Vagina (tissue), 2 donors: Measurements from ENCODE around the gene TRIM3.

Source experiments
- CTCF ChIP-seq, 3 experiments: fragments of 450-650 bp in 2 of 3; fragments of 200-600 bp in 1 of 3; sonication (generic) in 1 of 3; IDR thresholded peaks; one replicate each; pipeline ENCODE4 v1.5.1; 2017 to 2019; ENCODE audit warnings: antibody characterized with exemption in 3 of 3, mild to moderate bottlenecking in 2 of 3, moderate library complexity in 2 of 3
- POLR2A ChIP-seq, 2 donors: fragments of 450-650 bp; IDR thresholded peaks; one replicate each; pipeline ENCODE4 v1.6.1; 2017; ENCODE audit warnings: antibody characterized with exemption in 2 of 2, mild to moderate bottlenecking in 2 of 2, moderate library complexity in 2 of 2
- POLR2AphosphoS5 ChIP-seq, 2 donors: sonication (generic); formaldehyde crosslinking; IDR thresholded peaks; one replicate each; pipeline ENCODE4 v1.9.0; 2017; ENCODE audit warnings: antibody characterized with exemption in 2 of 2, mild to moderate bottlenecking in 2 of 2, low read depth in 1 of 2; ENCODE audit not compliant: insufficient read depth in 1 of 2

- no peak for TF ChIP-seq CTCF (IDR thresholded peaks at IDR 0.05)
- TF ChIP-seq POLR2A (IDR thresholded peaks at IDR 0.05): no peak
- no peak for TF ChIP-seq POLR2AphosphoS5 (IDR thresholded peaks at IDR 0.05; ENCODE audit: insufficient read depth in 1 of 2, low read depth in 1 of 2)
Measured at GRCh38 chr11:6442441-6442840, 31.3 kb downstream of the TRIM3 start.
